HG02840 (cell line): ENCODE data around the gene B4GALT5.
A peak's percentile ranks its signal among the peaks of the same experiment; 100 is the strongest.
"Not testable (repeated sequence)": the region's sequence is repeated elsewhere in the genome, so short reads cannot be mapped to it uniquely, and the experiment has no call there.

Experiments
- ATAC-seq: cut with Tn5 transposase; IDR thresholded peaks from one replicate; pipeline ENCODE4 v1.9.1; 2021; ENCODE audit warnings: mild to moderate bottlenecking, moderate library complexity, moderate number of reproducible peaks; ENCODE audit not compliant: unreplicated experiment, low FRiP score

Gene B4GALT5

GRCh38 chr20:49737260-49737659, 23.6 kb upstream of the B4GALT5 start:
- ATAC-seq = no peak

GRCh38 chr20:49729780-49730179, 16.1 kb upstream of the B4GALT5 start:
- ATAC-seq = no peak

DNA sequence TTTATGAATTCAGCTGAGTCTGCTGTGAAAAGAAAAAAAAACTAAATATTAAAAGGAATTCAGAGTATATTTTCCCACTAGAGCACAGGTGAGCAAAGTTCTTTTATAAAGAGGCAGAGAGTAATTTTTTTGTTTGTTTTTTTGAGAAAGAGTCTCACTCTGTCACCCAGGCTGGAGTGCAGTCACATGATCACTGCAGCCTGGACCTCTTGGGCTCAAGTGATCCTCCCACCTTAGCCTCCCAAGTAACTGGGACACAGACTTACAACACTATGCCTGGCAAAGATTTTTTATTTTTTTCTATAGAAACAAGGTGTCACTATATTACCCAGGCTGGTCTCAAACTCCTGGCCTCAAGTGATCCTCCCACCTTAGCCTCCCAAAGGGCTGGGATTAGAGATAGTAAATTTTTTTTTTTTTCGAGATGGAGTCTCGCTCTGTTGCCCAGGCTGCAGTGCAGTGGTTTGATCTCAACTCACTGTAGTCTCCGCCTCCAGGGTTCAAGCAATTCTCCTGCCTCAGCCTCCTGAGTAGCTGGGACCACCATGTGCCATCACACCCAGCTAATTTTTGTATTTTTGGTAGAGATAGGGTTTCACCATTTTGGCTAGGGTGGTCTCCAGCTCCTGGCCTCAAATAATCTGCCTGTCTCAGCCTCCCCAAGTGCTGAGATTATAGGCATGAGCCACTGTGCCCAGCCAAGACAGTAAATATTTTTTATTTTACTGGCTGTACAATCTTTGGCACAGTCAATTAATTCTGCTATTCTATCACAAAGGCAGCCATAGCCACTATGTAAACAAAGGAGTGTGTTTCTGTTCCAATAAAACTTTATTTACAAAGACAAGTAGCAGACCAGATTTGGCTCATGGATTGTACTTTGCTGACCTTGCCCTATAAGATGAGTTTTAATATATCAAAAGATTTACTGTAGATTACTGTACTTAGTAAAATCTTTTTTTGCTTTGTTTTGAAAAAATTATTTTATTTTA, 14.5 kb upstream of the B4GALT5 start:
- no peak for ATAC-seq

- ATAC-seq = no peak
Observed at GRCh38 chr20:49727478-49727877, 13.8 kb upstream of the B4GALT5 start.

- no peak for ATAC-seq
Observed at GRCh38 chr20:49725694-49726093, 12.0 kb upstream of the B4GALT5 start.

- ATAC-seq = not testable (repeated sequence)
Observed at GRCh38 chr20:49725224-49725606, 11.5 kb upstream of the B4GALT5 start.

- no peak for ATAC-seq
Observed at GRCh38 chr20:49724408-49725223, 10.9 kb upstream of the B4GALT5 start.

DNA sequence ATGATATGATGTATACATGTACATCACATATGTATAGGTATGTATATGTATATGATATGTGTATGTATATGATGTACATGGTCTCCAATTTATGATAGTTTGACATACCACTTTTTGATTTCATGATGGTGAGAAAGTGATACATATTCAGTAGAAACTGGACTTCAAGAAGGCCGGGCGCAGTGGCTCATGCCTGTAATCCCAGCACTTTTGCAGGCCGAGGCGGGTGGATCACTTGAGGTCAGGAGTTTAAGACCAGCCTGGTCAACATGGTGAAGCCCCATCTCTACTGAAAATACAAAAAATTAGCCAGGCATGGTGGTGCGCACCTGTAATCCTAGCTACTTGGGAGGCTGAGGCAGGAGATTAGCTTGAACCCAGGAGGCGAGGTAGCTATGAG, 10.1 kb upstream of the B4GALT5 start:
- ATAC-seq = not testable (repeated sequence)

DNA sequence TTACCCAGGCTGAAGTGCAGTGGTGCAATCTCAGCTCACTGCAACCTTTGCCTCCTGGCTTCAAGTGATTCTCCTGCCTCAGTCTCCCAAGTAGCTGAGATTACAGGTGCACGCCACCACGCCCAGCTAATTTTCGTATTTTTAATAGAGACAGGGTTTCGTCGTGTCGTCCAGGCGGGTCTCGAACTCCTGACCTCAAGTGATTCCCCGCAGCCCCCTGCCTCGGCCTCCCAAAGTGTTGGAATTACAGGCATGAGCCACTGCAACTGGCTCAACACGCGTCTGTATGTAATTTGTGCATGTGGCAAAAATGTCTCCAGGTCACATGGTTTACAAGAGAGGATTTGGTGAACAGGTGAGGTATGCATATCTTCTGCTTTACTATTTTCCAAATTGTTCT, 7.6 kb upstream of the B4GALT5 start:
- not testable (repeated sequence) for ATAC-seq

DNA sequence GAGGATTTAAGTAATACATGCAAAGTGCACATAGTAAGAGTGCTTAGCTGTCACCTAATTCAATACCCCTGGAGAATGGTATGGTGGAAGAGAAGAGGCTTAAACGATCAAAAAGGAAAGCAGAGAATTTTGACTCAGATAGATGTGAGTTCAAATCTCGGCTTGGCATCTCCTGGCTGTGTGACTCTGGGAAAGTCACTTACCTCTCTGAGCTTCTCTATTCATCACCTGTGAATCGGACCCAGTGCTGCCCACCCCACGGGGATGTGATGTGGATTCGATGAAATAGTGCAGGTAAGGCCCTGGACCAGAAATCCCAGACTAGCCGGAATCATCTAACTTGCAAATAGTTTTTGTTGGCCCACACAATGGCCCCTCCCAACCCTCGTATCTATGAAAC, 1.8 kb upstream of the B4GALT5 start:
- no peak for ATAC-seq

DNA sequence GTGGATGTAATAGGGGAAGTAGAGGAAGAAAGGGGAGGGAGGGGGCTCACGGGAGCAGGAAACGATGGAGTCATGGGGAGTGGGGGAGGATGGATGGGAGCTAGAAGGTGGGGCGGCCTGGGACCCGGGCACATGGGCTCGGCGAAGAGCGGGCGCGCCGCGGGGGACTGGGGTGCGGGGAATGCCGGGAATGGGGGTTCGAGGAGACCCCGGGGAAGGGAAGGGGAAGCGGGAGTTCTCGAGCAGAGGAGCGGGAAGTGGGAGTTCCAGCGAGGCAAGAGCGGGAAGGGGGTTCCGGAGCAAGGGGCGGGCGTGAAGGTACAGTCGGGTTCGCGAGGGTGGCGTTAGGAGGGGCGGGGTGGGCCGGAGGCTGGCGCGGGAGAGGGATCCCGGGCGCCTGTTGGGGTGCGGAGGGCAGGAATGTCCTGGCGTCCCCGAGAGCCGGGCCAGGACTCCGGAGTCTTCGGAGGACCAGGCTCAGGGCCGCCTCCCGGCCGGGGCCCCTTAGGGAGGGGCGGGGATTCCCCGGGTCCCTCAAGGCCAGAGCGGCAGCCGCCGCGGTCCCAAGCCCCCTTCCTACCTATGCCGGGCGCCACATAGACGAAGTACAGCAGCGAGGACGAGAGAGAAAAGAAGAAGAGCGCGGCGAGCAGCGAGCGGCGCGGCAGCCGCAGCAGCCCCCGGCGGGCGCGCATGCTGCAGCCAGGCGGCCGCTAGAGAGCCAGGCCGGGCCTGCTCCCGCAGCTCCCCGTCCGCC, 504 bp downstream of the B4GALT5 start:
- ATAC-seq = peak; percentile 40

GRCh38 chr20:49712646-49712995, 1.1 kb downstream of the B4GALT5 start:
- ATAC-seq = no peak

DNA sequence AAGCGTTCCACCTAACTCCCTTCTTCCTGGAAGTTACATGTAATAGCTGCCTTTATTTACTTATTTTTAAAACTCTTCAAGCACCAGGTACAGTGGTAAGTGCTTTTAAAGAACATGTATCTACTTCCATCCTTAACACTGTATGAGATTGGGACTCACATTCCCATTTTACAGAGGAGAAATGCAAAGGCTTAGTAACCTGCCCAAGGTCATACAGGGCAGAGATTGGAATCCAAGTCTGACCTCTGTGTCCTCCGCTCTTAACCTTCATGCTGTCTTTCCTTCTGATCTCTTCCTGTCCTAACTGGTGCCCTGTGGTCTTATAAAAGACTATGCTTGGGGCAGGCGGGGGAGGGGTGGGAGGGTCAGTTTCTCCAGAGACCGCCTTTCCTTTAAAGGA, 1.6 kb downstream of the B4GALT5 start:
- no peak for ATAC-seq

DNA sequence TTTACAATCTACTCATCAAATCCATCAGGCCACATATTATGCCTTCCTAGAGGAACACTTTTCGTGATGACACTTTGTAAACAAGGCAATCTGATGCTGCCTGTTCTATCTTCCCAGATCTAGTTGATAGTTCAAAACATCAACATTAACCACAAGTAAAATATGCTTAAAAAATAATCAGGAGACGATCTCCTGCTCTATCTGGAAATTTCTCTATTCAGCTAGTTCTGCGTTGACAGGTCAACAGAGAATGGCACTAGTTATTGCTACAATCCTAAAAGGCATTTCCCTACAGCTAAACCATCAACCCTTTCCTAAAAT, 2.1 kb downstream of the B4GALT5 start:
- no peak for ATAC-seq

- no peak for ATAC-seq
Observed at GRCh38 chr20:49710971-49711666, 2.6 kb downstream of the B4GALT5 start.

GRCh38 chr20:49707118-49707517, 6.6 kb downstream of the B4GALT5 start:
- ATAC-seq = no peak

- ATAC-seq = no peak
Observed at GRCh38 chr20:49706630-49707091, 7.0 kb downstream of the B4GALT5 start.

DNA sequence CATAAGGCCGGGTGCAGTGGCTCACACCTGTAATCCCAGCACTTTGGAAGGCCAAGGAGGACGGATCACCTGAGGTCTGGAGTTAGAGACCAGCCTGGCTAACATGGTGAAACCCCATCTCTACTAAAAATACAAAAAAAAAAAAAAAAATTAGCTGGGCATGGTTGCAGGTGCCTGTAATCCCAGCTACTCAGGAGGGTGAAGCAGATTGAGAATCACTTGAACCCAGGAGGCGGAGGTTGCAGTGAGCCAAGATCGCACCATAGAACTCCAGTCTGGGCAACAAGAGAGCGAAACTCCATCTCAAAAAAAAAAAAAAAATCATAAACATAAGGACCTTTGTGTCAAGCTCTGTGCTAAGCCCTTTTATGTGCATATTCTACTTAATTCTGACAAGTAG, 7.8 kb downstream of the B4GALT5 start:
- ATAC-seq = not testable (repeated sequence)

DNA sequence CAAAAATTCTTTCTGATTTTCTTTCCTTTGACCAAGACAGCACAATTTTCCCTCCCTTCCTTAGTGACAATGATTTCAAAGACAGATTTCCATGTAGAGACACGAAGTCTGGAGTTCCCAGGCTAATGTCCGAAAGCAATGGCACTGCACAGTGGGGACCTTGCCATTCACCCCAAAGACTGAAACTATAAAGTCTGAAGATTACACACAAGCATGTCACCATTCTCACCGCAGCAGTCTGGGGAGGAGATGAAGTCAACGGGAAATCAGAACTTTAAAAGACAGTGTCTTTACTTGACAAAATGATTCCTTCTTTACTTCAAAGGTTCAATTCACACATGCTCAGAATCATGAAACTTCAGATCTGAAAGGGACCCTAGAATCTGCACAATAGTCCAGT, 8.3 kb downstream of the B4GALT5 start:
- ATAC-seq = no peak

GRCh38 chr20:49704932-49705336, 8.7 kb downstream of the B4GALT5 start:
- ATAC-seq = no peak
